K562 (cell line): Measurements from ENCODE around the gene WDR86. TPM values are rescaled to one million over a fixed set of nuclear protein-coding genes. Genes with fewer than 3 reads are reported as not detected.

ENCODE experiments used
- ADNP ChIP-seq: fragments of 200-800 bp; sonication (Bioruptor generic); IDR thresholded peaks from 2 replicates; pipeline ENCODE4 v1.6.1; 2016; ENCODE audit warnings: missing genetic modification characterization, missing compliant biosample characterization
- BCOR ChIP-seq: fragments of 450-650 bp; IDR thresholded peaks from 2 replicates; pipeline ENCODE4 v1.6.1; 2016
- BRF2 ChIP-seq: IDR thresholded peaks from 3 replicates; pipeline ENCODE4 v1.6.1; 2011; ENCODE audit warnings: borderline replicate concordance, mild to moderate bottlenecking; ENCODE audit not compliant: insufficient read length, insufficient read depth
- CHD7 ChIP-seq: fragments of 200-600 bp; sonication (generic); IDR thresholded peaks from one replicate; pipeline ENCODE4 v1.6.1; 2012; ENCODE audit warnings: mild to moderate bottlenecking, low read depth, low read length, inconsistent platforms
- CSDE1 ChIP-seq, 2 experiments: fragments of 450-650 bp; IDR thresholded peaks; 2 replicates each; pipeline ENCODE4 v1.6.1; 2016; ENCODE audit warnings: mild to moderate bottlenecking in 1 of 2
- FOXP1 ChIP-seq: sonication (generic); formaldehyde crosslinking; IDR thresholded peaks from 2 replicates; pipeline ENCODE4 v1.8.0; 2022; ENCODE audit warnings: mild to moderate bottlenecking, missing genetic modification reagents
- HNRNPL ChIP-seq: fragments of 200-400 bp; formaldehyde crosslinking; IDR thresholded peaks from 2 replicates; pipeline ENCODE4 v1.6.1; 2017; ENCODE audit warnings: low read depth, mild to moderate bottlenecking, low read length
- HOXB6 ChIP-seq: fragments of 250-450 bp; sonication (Bioruptor Pico); IDR thresholded peaks from 2 replicates; pipeline ENCODE4 v1.5.1; 2022; ENCODE audit warnings: mild to moderate bottlenecking, borderline replicate concordance
- KDM1A ChIP-seq, 2 experiments: fragments of 450-650 bp; IDR thresholded peaks; 2 replicates each; pipeline ENCODE4 v1.6.1; 2016; ENCODE audit warnings: mild to moderate bottlenecking in 2 of 2
- SIRT6 ChIP-seq: IDR thresholded peaks from one replicate; pipeline ENCODE4 v1.6.1; 2012; ENCODE audit warnings: low read depth, mild to moderate bottlenecking, control low read depth, inconsistent platforms, low read length, moderate library complexity
- SRF ChIP-seq, 2 experiments: fragments of 250-450, 450-650 bp in 1 of 2; sonication (Bioruptor Pico) in 1 of 2; sonication (generic) in 1 of 2; formaldehyde crosslinking; IDR thresholded peaks; 2 replicates each; pipeline versions ENCODE4 v1.5.0 to v1.5.1; 2020 to 2022; ENCODE audit warnings: mild to moderate bottlenecking in 1 of 2, missing genetic modification reagents in 1 of 2
- ZNF175 ChIP-seq: fragments of 200-800 bp; sonication (Bioruptor generic); IDR thresholded peaks from 2 replicates; pipeline ENCODE4 v1.6.1; 2016; ENCODE audit warnings: low read depth, mild to moderate bottlenecking, missing genetic modification characterization, missing compliant biosample characterization
- ZNF24 ChIP-seq: fragments of 450-650 bp; IDR thresholded peaks from 2 replicates; pipeline ENCODE4 v1.6.1; 2016
- ZNF263 ChIP-seq: sonication (generic); formaldehyde crosslinking; IDR thresholded peaks from 2 replicates; pipeline ENCODE4 v1.8.0; 2022; ENCODE audit warnings: mild to moderate bottlenecking, missing genetic modification reagents, borderline replicate concordance
- ZNF41 ChIP-seq: fragments of 250-450 bp; sonication (Bioruptor Pico); conservative IDR thresholded peaks from 2 replicates; pipeline ENCODE4 v1.4.0; 2020; ENCODE audit warnings: mild to moderate bottlenecking
- ZNF699 ChIP-seq: fragments of 250-450 bp; sonication (Bioruptor Pico); IDR thresholded peaks from 2 replicates; pipeline ENCODE4 v1.8.0; 2021; ENCODE audit warnings: mild to moderate bottlenecking, moderate library complexity; ENCODE audit not compliant: insufficient replicate concordance
- ZZZ3 ChIP-seq: fragments of 450-650 bp; IDR thresholded peaks from 2 replicates; pipeline ENCODE4 v1.6.1; 2016; ENCODE audit warnings: antibody characterized with exemption, mild to moderate bottlenecking, moderate library complexity
- polyA plus RNA-seq, 8 experiments: library from polyadenylated mRNA; depleted of rRNA in 4 of 8; stranded (reverse) in 5 of 8; unstranded in 3 of 8; fragments of >200 nt; fragmentation: Nextera tagmentation in 2 of 8; fragmentation: Illumina TruSeq in 1 of 8; extraction: Ambion mirVana in 2 of 8; extraction: Trizol in 1 of 8; gene quantifications; 2 replicates each; pipeline versions ENCODE4 v1.2.1 to v1.2.3, GENCODE V29; 2011 to 2014; ENCODE audit warnings: inconsistent platforms in 1 of 8, missing spikeins in 1 of 8
- total RNA-seq, 7 experiments: library from RNA; depleted of rRNA in 6 of 7; stranded (reverse); fragments of >200 nt in 6 of 7; fragmentation: Illumina TruSeq in 2 of 7; extraction: Trizol in 2 of 7; gene quantifications; 2 replicates each; pipeline versions ENCODE4 v1.2.1 to v1.2.3, GENCODE V29; 2011 to 2021; ENCODE audit warnings: low replicate concordance in 1 of 7

The WDR86 gene
- total and polyA plus RNA-seq, 9 of the 15 experiments (the other 6 are each of a cell fraction or from before 2014, with no cell fraction given): 0.24 TPM; not detected in 8

- TF ChIP-seq CHD7 (no peak), ZNF24 (no peak), KDM1A (IDR thresholded peaks at IDR 0.05) (peak; percentile 16 to 48; a peak in 2 of 4 replicates), CSDE1 (IDR thresholded peaks at IDR 0.05) (no peak), HNRNPL (no peak), FOXP1 (no peak), HOXB6 (no peak), ZZZ3 (no peak), BCOR (0 out of 2 replicates have a peak, but pooled peaks have one; percentile 10), BRF2 (no peak), ZNF263 (CRISPR knock-in tag) (peak; percentile 84), ZNF175 (CRISPR knock-in tag) (no peak), ADNP (tag) (peak; percentile 39; the same call in 1 of the 2 replicates), SRF (CRISPR knock-in tag; IDR thresholded peaks at IDR 0.05) (no peak), SIRT6 (no peak), ZNF41 (CRISPR knock-in tag) (no peak), ZNF699 (CRISPR knock-in tag) (no peak)
Observed at GRCh38 chr7:151440799-151441445, 31.1 kb upstream of the WDR86 start (continued).
